ENCODE measurements around the gene HTR4. TPM values are rescaled to one million over a fixed set of nuclear protein-coding genes. Genes with fewer than 3 reads are reported as not detected.

The HTR4 gene
- total RNA-seq, 1 donor from 2014 or later: not detected

DNA sequence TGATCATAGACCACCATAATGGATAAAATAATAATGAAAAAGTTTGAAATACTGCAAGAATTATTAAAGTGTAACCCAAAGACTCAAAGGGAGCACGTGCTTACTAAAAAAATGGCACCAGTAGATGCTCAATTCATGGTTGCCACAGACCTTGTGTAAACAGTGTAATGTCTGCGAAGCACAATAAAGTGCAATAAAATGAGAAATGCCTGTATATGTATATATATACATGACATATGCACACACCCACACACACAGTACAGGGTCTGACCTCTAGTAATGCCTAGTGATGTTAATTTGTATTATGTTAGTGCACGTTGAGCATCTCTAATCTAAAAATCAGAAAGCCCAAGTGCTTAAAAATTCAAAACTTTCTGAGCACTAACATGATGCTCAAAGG lies 218.3 kb downstream of the HTR4 start:
- no peak overlapping the region for H3K27ac ChIP-seq
- DNase-seq (no peak), ATAC-seq (no peak)
- no peaks in the 10 kb centered on the region for H3K4me1 ChIP-seq
- TF ChIP-seq CTCF (IDR thresholded peaks at IDR 0.05): no peak
- H3K36me3 ChIP-seq: peaks cover 92% of the 10 kb centered on the region
- H3K9me3 ChIP-seq: no peaks in the 10 kb centered on the region
- intact Hi-C loops (cut with DNase I): no loop called here
- H3K4me3 ChIP-seq: no peak overlapping the region
- no peaks in the 10 kb centered on the region for H3K27me3 ChIP-seq (ENCODE audit: low read depth)

DNA sequence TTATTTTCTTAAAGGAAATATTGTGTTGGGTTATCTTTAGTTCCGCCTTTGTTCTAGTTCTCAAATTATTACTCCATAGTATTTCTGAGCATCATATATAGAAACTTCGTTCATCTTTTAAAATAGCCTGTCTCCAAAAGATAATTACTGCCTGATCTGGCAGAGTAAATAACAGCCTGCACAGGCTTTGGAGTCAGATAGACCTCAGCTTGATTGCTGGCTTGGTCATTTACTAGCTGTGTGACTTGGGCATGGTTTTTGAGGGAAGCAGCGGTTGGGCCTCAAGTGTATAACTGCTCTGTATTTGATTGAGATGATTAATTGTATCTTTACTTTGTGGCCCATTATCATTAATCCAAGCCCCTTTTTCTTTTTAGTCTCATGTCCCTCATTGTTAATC lies 220.5 kb downstream of the HTR4 start:
- peaks cover 79% of the 10 kb centered on the region for H3K36me3 ChIP-seq
- no peaks in the 10 kb centered on the region for H3K9me3 ChIP-seq
- intact Hi-C loops (cut with DNase I): no loop called here
- H3K27me3 ChIP-seq (ENCODE audit: low read depth): no peaks in the 10 kb centered on the region
- TF ChIP-seq CTCF (IDR thresholded peaks at IDR 0.05): no peak
- DNase-seq (no peak), ATAC-seq (no peak)
- no peak overlapping the region for H3K27ac ChIP-seq
- no peaks in the 10 kb centered on the region for H3K4me1 ChIP-seq
- no peak overlapping the region for H3K4me3 ChIP-seq

Other genes starting within 250 kb of the HTR4 start
- gene ADRB2, start 172.1 kb upstream of the HTR4 start, total RNA-seq: 26.4 TPM